ENCODE results near the gene ZMIZ1.

The ZMIZ1 gene

GRCh38 chr10:79176052-79176501 is 107.3 kb downstream of the ZMIZ1 start:
- no peak for DNase-seq (ENCODE audit: low read depth)

GRCh38 chr10:79176949-79177602 is 108.3 kb downstream of the ZMIZ1 start:
- DNase-seq (ENCODE audit: low read depth) = no peak

GRCh38 chr10:79178070-79178576 is 109.4 kb downstream of the ZMIZ1 start:
- no peak for DNase-seq (ENCODE audit: low read depth)

GRCh38 chr10:79178614-79179163 is 109.9 kb downstream of the ZMIZ1 start:
- no peak for DNase-seq (ENCODE audit: low read depth)

- DNase-seq (ENCODE audit: low read depth) = no peak
These were observed 110.6 kb downstream of the ZMIZ1 start for GRCh38 chr10:79179164-79179956.

GRCh38 chr10:79179957-79180309 is 111.2 kb downstream of the ZMIZ1 start:
- no peak for DNase-seq (ENCODE audit: low read depth)

GRCh38 chr10:79180414-79181221 is 111.9 kb downstream of the ZMIZ1 start:
- no peak for DNase-seq (ENCODE audit: low read depth)

- no peak for DNase-seq (ENCODE audit: low read depth)
These were observed 112.5 kb downstream of the ZMIZ1 start for GRCh38 chr10:79181227-79181626.

- no peak for DNase-seq (ENCODE audit: low read depth)
These were observed 113.1 kb downstream of the ZMIZ1 start for GRCh38 chr10:79181698-79182521.

- DNase-seq (ENCODE audit: low read depth) = no peak
These were observed 114.2 kb downstream of the ZMIZ1 start for GRCh38 chr10:79182781-79183467.

GRCh38 chr10:79183468-79183865 is 114.7 kb downstream of the ZMIZ1 start:
- DNase-seq (ENCODE audit: low read depth) = no peak

- DNase-seq (ENCODE audit: low read depth) = no peak
These were observed 115.4 kb downstream of the ZMIZ1 start for GRCh38 chr10:79184145-79184625.

GRCh38 chr10:79184657-79185056 is 115.9 kb downstream of the ZMIZ1 start:
- no peak for DNase-seq (ENCODE audit: low read depth)

GRCh38 chr10:79185067-79185774 is 116.5 kb downstream of the ZMIZ1 start:
- no peak for DNase-seq (ENCODE audit: low read depth)

- DNase-seq (ENCODE audit: low read depth) = no peak
These were observed 117.1 kb downstream of the ZMIZ1 start for GRCh38 chr10:79185796-79186374.

- DNase-seq (ENCODE audit: low read depth) = no peak
These were observed 117.8 kb downstream of the ZMIZ1 start for GRCh38 chr10:79186486-79187120.

GRCh38 chr10:79187121-79187940 is 118.6 kb downstream of the ZMIZ1 start:
- no peak for DNase-seq (ENCODE audit: low read depth)
